GM19467 (cell line): ENCODE results near the gene BRPF1.
A peak's percentile ranks its signal among the peaks of the same experiment; 100 is the strongest.
"Not testable (repeated sequence)": the region's sequence is repeated elsewhere in the genome, so short reads cannot be mapped to it uniquely, and the experiment has no call there.

Experiments used
- ATAC-seq: cut with Tn5 transposase; IDR thresholded peaks from one replicate; pipeline ENCODE4 v1.9.1; 2021; ENCODE audit warnings: mild to moderate bottlenecking, moderate library complexity; ENCODE audit not compliant: unreplicated experiment

The BRPF1 gene

GRCh38 chr3:9765865-9766264 is 34.3 kb downstream of the BRPF1 start:
- no peak for ATAC-seq

DNA sequence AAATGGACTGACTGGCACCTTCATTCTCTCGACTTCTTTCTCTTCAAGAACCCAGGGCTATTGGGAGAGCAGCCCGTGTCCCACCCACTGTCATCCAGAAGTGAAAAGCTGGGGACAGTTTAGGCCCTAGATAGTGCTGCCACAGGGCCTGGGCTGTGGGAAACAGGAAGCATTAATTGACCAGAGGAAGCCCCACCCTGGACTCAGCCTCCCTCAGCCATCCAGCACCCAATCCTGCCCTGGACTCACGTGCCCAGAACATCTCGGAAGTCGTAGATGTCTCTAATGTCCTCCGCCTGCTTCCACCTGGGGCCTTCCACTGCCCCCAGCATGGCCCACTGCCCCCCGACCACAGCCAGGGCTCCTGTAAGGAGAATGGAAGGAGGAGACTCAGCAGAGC is 35.9 kb downstream of the BRPF1 start:
- ATAC-seq: no peak

DNA sequence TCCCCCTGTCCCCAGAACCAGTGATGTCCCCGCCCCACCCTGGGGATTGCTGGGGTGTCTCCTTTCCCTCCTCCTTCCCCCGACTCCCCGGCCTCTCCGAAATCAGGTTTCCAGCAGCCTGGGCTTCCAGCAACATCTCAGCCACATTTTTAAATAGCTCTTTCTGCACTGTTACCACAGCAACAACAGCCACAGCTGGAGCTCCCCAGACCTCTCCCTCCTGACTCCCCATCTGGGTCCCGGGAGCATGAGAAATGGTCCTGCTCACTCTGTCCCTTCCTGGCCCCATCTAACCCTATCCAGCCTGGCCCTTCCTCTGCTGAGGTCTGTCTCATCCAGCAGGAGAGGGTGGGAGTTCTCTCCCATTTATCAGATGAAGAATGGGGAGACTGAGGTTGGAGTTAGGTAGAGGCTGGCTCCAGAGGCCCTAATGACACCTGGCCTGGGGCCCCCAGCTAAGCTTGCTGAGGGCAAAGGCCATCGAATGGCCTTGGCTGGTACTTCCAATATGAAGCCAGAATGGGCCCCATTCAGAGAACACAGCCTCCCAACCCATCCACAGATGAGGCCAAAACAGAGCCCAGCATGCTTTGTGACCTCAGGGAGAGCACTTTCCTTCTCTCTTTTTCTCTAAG is 36.7 kb downstream of the BRPF1 start:
- ATAC-seq: no peak

- no peak for ATAC-seq
Observed at GRCh38 chr3:9769012-9769411, 37.5 kb downstream of the BRPF1 start.

DNA sequence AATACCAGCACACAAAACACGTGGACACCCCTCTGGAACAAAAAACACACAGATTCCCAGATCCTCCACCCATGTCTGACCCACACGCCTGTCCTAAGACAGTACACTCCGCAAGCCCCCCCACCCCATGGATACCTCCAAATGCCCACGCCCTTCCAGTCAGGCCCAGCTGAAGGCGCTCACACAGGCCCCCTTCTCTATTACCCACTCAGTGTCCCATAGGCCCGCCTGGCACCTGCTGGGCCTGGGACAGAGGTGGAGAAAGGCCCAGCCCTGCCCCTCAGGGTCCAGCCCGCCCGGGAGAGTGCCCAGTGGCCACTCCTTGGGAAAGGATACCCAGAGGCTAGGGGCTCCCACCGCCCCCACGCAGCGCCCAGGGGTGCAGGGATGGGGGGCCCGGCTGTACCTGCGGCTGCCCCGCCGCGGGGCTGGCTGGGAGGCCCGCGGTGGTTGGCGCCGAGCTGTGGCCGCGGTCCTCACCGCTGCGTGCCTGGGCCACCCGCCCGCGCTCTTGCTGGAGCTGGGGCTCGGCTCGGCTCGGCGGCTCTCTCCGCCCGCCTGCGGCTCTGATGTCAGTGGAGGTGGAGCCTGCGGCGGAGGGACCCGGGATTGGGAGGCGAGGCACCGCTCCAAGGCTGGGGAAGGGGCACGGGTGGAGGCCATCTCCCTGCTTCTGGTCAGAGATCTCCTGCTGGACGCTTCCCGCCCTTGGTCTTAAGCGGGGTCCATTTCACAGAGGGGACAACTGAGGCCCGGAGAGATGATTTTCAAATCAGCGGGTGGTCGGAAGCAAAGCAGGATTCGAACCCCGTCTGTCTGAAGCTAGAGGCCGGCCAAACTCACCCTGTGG is 38.1 kb downstream of the BRPF1 start, which contains the start of gene CAMK1:
CAMK1 (minus strand) TSS at position 522 of the 850 bp plus-strand sequence. CDS start 2,198 bp downstream, outside the sequence.
- ATAC-seq: peak; percentile 48

GRCh38 chr3:9770276-9770812 is 38.8 kb downstream of the BRPF1 start:
- no peak for ATAC-seq

GRCh38 chr3:9771007-9771406 is 39.5 kb downstream of the BRPF1 start:
- not testable (repeated sequence) for ATAC-seq

- ATAC-seq: no peak
Observed at GRCh38 chr3:9776896-9777693, 45.6 kb downstream of the BRPF1 start.

GRCh38 chr3:9777694-9778021 is 46.1 kb downstream of the BRPF1 start:
- no peak for ATAC-seq

DNA sequence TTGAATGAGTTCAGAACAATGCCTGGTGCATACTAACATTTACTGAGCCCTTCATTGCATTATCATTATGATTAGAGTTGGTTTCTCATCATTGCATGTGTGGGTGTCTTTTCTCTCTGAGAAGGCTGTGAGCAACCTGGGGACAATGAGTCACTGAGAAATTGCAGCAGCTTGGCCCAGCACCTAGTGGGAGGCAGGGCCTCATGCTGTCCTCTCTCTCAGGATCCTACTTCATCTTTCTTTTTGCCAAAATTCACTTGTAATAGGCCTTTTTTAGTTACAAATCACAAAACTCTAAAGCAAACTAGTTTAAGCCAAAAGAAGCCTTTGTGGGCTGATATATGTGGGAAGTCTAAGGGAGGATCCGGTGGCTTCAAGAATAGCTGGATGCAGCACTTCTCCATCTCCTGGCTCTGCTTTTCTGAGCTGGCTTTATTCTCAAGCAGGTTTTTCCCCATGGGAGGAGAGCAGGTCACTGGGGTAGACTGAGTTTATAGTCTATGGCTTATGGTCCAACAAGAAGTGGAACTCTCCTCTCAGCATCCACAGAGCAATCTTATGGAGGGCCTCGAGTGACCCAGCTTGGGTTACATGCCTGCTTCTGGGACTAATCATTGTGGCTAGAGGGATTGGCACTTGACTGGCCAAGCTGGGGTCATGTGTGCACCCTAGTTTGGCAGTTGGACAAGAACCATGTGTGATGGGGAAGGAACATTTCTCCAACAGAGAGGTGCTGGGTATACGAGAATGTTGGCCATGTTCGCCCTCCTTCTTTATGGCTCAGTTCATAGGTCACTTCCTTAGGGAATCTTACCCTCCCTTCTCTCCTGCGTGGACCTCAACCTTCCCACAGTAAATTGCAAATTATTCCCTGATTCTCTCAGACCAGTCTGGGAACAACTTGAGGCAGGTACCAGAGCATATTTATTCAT is 46.9 kb downstream of the BRPF1 start:
- no peak for ATAC-seq

DNA sequence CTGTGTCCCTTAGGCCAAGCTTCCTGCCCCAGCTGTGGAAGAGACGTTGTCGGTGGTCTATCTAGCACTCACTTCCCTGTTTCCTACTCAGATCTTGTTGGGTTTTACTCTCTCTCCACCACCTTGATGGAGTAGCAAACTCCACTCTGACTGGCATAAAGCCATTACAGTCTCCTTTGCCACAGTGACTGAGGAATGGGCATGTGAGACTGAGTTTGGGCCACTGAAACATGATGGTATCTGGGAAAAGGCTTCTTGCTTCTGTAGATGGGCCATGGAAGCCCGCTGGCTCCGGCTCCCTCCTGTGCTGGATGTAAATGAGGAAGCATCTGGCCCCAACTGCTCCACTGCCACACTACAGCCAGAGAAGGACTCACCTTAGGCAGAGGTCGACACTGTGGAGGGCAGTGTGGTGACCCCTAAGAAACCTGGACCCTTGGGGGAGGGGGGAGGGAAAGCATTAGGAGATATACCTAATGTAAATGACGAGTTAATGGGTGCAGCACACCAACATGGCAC is 47.6 kb downstream of the BRPF1 start:
- ATAC-seq: no peak

GRCh38 chr3:9779721-9780457 is 48.4 kb downstream of the BRPF1 start:
- peak; percentile 61 for ATAC-seq

DNA sequence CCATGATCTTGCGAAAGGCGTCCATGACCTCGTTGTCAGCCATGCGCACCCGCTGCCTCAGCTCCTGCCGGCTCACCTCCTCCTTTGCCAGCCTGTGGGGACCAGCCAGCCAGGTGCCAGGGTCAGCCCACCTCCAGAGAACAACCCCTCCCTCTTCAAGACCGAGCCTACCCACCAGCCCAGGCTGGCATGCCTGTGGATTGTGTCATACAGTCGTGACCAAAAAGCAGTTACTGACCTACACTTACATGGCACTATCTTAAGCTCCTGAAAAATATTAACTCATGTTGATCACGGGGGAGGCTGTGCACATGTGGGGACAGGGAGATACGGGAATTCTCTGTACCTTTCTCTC is 48.9 kb downstream of the BRPF1 start:
- no peak for ATAC-seq

DNA sequence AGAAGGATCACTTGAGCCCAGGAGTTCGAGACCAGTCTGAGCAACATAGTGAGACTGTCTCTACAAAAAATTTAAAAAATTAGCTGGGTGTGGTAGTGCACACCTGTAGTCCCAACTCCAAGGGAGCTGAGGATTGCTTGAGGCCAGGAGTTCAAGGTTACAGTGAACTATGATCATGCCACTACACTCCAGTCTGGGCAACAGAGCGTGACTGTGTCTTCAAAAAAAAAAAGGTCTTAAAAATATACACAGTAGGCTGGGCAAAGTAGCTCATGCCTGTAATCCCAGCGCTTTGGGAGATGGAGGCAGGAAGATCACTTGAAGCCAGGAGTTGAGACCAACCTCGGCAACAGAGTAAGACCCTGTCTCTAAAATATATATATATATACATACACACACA is 49.4 kb downstream of the BRPF1 start:
- no peak for ATAC-seq

- ATAC-seq: no peak
Observed at GRCh38 chr3:9781551-9781950, 50.0 kb downstream of the BRPF1 start.

GRCh38 chr3:9781978-9782603 is 50.6 kb downstream of the BRPF1 start:
- ATAC-seq: no peak

DNA sequence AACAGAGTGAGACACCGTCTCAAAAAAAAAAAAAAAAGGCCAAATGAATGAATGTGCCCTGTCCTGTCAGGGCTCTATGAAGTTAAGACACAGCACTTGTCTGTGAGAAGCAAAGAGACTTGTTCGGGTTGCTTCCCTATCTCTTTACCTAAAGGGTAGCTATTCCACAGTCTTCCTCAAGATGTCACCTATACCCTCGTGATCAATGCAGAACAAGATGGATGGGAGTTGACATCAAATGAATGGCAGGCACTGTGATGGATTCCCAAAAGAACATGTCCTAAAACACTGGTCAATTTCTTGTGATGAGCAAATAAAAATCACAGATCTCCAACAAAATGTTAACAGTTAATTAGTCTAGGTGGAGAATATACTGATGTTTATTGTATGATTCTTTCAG is 51.2 kb downstream of the BRPF1 start:
- ATAC-seq: no peak

DNA sequence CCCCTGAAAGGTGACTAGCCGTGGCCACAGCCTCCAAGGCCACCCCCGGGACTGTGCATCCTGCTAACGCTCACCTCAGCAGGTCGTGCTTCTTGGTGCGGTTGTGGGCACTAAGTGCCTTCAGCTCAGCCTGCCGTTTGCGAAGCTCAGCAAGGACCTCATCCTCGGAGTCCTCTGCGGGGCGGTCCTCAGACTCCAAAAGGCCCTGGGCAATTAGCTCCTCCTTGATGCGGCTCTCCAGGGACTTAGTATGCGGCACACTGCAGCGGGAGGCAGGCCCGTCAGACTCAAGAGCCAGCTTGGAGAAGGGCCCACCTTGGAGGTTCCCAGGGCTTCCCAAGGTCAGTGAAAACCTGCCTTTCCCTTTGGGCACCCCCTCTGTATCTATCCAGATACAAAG is 52.4 kb downstream of the BRPF1 start:
- ATAC-seq: no peak

- no peak for ATAC-seq
Observed at GRCh38 chr3:9784965-9785364, 53.4 kb downstream of the BRPF1 start.
